T-helper 2 cell treated with Interferon-gamma antibody and Interleukin-4, amounts not matched to agents 100 ng/mL and 5 ng/mL, for 36 hours (primary cell): ENCODE data around the gene PLAA. TPM values are rescaled to one million over a fixed set of nuclear protein-coding genes. Genes with fewer than 3 reads are reported as not detected.

Experiments used
- total RNA-seq: library from RNA; stranded (reverse); gene quantifications from 2 replicates; pipeline ENCODE4 v1.2.3, GENCODE V29; 2022

The PLAA gene
- total RNA-seq, 1 donor from 2014 or later: 37.9 TPM

Other genes starting within 250 kb of the PLAA start
- 18.4 and 21.3 TPM in 2 replicates for gene CAAP1, start 54.4 kb downstream of the PLAA start, total RNA-seq
- gene IFT74, start 9.2 kb upstream of the PLAA start, total RNA-seq: 7.2 and 9.4 TPM in 2 replicates
- not detected in 2 replicates for gene LRRC19, start 58.4 kb upstream of the PLAA start, total RNA-seq
- gene TEK, start 162.0 kb upstream of the PLAA start, total RNA-seq: not detected in 2 replicates